Uterus (tissue), 2 donors: Measurements from ENCODE around the gene PCSK2.

Experiments used
- POLR2A ChIP-seq, 2 donors: fragments of 450-650 bp; IDR thresholded peaks; one replicate each; pipeline ENCODE4 v1.6.1; 2016; ENCODE audit warnings: antibody characterized with exemption in 2 of 2, mild to moderate bottlenecking in 1 of 2, moderate library complexity in 1 of 2
- TF ChIP-seq, protein P1 (sequence below), 4 experiments: fragments of 200-600 bp in 2 of 4; fragments of 450-650 bp in 2 of 4; sonication (generic) in 2 of 4; IDR thresholded peaks; one replicate each; pipeline ENCODE4 v1.5.1; 2016 to 2019; ENCODE audit warnings: antibody characterized with exemption in 4 of 4, mild to moderate bottlenecking in 2 of 4, moderate library complexity in 1 of 4

DNA sequence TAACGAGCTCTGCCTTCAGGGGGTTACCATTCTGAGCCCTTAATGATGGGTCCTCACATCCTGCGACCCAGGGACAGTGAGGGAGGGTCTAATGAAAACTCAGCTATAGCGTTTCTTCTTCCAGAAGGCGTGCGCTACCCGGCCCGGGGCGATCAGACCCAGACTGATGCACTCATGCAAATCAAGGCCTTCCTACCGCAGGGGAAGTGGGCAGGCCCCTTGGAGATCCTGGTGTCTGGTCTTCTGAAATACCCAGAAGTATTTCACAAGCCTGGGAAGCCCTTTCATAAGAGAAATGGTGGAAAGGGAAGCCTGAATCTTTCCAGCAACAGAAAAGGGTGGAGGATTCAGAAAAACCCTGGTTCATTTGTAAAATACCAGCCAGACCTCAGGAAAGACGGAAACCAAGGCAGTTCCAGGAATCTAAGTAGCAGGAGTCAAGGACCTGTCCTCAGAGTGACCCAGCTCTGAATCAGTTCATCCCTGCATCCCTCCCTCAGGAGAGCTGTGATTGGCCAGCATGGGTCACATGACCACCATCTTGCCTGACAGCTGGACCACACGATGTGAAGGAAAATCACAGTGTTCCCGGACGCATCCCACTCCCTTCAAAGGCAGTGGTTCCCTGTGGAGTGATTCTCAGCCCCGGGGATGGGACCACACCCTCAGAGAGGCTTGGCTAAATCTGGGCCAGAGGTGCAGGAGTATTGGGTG lies 291.7 kb downstream of the PCSK2 start:
- TF ChIP-seq, protein P1, sequence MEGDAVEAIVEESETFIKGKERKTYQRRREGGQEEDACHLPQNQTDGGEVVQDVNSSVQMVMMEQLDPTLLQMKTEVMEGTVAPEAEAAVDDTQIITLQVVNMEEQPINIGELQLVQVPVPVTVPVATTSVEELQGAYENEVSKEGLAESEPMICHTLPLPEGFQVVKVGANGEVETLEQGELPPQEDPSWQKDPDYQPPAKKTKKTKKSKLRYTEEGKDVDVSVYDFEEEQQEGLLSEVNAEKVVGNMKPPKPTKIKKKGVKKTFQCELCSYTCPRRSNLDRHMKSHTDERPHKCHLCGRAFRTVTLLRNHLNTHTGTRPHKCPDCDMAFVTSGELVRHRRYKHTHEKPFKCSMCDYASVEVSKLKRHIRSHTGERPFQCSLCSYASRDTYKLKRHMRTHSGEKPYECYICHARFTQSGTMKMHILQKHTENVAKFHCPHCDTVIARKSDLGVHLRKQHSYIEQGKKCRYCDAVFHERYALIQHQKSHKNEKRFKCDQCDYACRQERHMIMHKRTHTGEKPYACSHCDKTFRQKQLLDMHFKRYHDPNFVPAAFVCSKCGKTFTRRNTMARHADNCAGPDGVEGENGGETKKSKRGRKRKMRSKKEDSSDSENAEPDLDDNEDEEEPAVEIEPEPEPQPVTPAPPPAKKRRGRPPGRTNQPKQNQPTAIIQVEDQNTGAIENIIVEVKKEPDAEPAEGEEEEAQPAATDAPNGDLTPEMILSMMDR (IDR thresholded peaks at IDR 0.05): no peak
- TF ChIP-seq POLR2A (IDR thresholded peaks at IDR 0.05): no peak
